Tibial nerve (tissue), 4 donors: ENCODE measurements around the gene IFTAP. TPM values are rescaled to one million over a fixed set of nuclear protein-coding genes. Genes with fewer than 3 reads are reported as not detected.

Experiments used
- DNase-seq, 2 donors: peaks; one replicate each; pipeline ENCODE4 v3.0.0-alpha.2; 2019; ENCODE audit warnings: low spot score in 2 of 2
- H3K27ac ChIP-seq, 4 donors: fragments of 200-600 bp; sonication (generic) in 3 of 4; one replicate each; pipeline ENCODE4 v1.5.1; 2017 to 2019; ENCODE audit warnings: mild to moderate bottlenecking in 1 of 4
- H3K27me3 ChIP-seq, 2 donors: fragments of 200-600 bp; sonication (generic) in 1 of 2; one replicate each; pipeline versions ENCODE4 v1.5.1 to v1.6.0; 2017 to 2019
- H3K36me3 ChIP-seq, 3 donors: fragments of 200-600 bp; sonication (generic); one replicate each; pipeline ENCODE4 v1.5.1; 2018 to 2019
- H3K4me1 ChIP-seq, 4 donors: fragments of 200-600 bp; sonication (generic) in 3 of 4; one replicate each; pipeline ENCODE4 v1.5.1; 2017 to 2019
- H3K4me3 ChIP-seq, 4 donors: fragments of 200-600 bp; sonication (generic) in 3 of 4; one replicate each; pipeline ENCODE4 v1.5.1; 2017 to 2019; ENCODE audit warnings: mild to moderate bottlenecking in 1 of 4, moderate library complexity in 1 of 4
- H3K9me3 ChIP-seq, 4 donors: fragments of 200-600 bp; sonication (generic) in 3 of 4; one replicate each; pipeline ENCODE4 v1.5.1; 2017 to 2019
- EP300 ChIP-seq, 2 donors: sonication (generic); formaldehyde crosslinking; IDR thresholded peaks; one replicate each; pipeline ENCODE4 v1.6.1; 2017; ENCODE audit warnings: antibody characterized with exemption in 2 of 2, mild to moderate bottlenecking in 1 of 2
- POLR2A ChIP-seq, 2 donors: fragments of 450-650 bp; IDR thresholded peaks; one replicate each; pipeline ENCODE4 v1.6.1; 2017; ENCODE audit warnings: antibody characterized with exemption in 2 of 2, mild to moderate bottlenecking in 2 of 2, moderate library complexity in 2 of 2
- WGBS, 2 donors: methylation state at CpG; one replicate each; pipeline ENCODE4 v1.1.5; 2018; 5-methylcytosine and 5-hydroxymethylcytosine counted together
- total RNA-seq, 4 donors: library from RNA; depleted of rRNA; stranded (reverse); fragments of >200 nt; gene quantifications; one replicate each; pipeline ENCODE4 v1.1.0, GENCODE V29; 2016
- TF ChIP-seq, protein P1 (sequence below), 5 experiments: fragments of 200-600 bp in 3 of 5; fragments of 450-650 bp in 2 of 5; sonication (generic) in 3 of 5; IDR thresholded peaks; one replicate each; pipeline ENCODE4 v1.5.1; 2016 to 2019; ENCODE audit warnings: antibody characterized with exemption in 5 of 5, mild to moderate bottlenecking in 3 of 5, moderate library complexity in 2 of 5

Gene IFTAP
- total RNA-seq, 4 donors from 2014 or later: 17.2 to 40.2 (median 20.7) TPM

DNA sequence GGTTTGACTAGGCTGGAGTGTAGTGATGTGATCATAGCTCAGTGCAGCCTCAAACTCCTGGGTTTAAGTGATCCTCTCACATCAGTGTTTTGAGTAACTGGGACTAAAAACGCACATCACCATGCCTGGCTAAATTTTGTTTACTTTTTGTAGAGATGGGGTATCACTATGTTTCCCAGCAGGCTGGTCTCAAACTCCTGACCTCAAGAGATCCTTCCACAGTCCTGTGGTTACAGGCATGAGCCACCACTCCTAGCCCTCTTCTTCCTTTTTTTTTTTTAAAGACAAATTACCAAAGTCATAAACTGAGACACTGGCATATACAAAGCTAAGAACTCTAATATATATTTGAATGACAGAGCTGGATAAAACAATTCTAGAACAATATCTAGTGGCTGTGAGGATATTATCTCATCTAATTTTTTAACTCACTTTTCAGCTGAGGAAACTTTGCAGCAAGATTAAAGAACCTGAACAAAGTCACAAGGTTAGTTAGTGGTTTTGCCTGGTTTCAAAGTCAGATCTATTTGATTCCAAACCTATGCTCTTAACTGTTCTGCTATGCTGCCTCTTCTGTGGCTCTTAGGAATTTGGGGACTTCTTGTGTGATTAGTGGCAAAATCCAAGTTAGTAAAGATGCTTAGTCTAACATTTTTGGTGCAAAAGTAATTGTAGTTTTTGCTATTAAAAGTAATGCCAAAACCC lies 99.0 kb downstream of the IFTAP start:
- no peak overlapping the region for H3K4me3 ChIP-seq
- no peak overlapping the region for H3K27ac ChIP-seq
- DNase-seq: no peak
- WGBS, 2 donors: 50 to 56% methylated on average over 1 of the region's 1 CpG
- no peaks in the 10 kb centered on the region for H3K36me3 ChIP-seq
- H3K27me3 ChIP-seq: peaks cover 0 to 6% of the 10 kb centered on the region in 2 donors
- no peaks in the 10 kb centered on the region for H3K4me1 ChIP-seq
- no peaks in the 10 kb centered on the region for H3K9me3 ChIP-seq
- TF ChIP-seq POLR2A (IDR thresholded peaks at IDR 0.05) (no peak), EP300 (IDR thresholded peaks at IDR 0.05) (no peak)
- TF ChIP-seq, protein P1, sequence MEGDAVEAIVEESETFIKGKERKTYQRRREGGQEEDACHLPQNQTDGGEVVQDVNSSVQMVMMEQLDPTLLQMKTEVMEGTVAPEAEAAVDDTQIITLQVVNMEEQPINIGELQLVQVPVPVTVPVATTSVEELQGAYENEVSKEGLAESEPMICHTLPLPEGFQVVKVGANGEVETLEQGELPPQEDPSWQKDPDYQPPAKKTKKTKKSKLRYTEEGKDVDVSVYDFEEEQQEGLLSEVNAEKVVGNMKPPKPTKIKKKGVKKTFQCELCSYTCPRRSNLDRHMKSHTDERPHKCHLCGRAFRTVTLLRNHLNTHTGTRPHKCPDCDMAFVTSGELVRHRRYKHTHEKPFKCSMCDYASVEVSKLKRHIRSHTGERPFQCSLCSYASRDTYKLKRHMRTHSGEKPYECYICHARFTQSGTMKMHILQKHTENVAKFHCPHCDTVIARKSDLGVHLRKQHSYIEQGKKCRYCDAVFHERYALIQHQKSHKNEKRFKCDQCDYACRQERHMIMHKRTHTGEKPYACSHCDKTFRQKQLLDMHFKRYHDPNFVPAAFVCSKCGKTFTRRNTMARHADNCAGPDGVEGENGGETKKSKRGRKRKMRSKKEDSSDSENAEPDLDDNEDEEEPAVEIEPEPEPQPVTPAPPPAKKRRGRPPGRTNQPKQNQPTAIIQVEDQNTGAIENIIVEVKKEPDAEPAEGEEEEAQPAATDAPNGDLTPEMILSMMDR (IDR thresholded peaks at IDR 0.05): no peak

DNA sequence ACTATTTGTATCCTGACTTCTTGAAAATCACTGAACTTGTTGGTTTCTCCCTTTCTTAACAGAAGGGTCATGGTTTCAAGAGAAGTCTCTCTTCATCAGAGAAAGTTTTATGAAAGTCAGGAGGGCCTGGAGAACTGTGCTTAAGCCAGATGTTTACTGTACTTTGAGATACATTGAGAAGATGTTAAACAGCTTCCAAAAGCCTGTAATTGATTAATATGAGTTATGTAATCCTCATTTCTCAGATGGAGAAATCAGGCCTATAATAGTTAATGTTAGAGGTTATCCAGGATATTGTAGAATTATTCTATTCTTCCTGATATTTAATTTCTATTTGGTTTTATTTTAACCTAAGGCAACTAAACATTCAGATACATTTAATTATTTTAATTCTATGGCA lies 100.8 kb downstream of the IFTAP start:
- no peaks in the 10 kb centered on the region for H3K9me3 ChIP-seq
- H3K27ac ChIP-seq: no peak overlapping the region
- no peaks in the 10 kb centered on the region for H3K4me1 ChIP-seq
- no peaks in the 10 kb centered on the region for H3K27me3 ChIP-seq
- no peak overlapping the region for H3K4me3 ChIP-seq
- DNase-seq: no peak
- TF ChIP-seq EP300 (IDR thresholded peaks at IDR 0.05) (no peak), POLR2A (IDR thresholded peaks at IDR 0.05) (no peak)
- TF ChIP-seq, protein P1 (IDR thresholded peaks at IDR 0.05): no peak
- H3K36me3 ChIP-seq: no peaks in the 10 kb centered on the region

DNA sequence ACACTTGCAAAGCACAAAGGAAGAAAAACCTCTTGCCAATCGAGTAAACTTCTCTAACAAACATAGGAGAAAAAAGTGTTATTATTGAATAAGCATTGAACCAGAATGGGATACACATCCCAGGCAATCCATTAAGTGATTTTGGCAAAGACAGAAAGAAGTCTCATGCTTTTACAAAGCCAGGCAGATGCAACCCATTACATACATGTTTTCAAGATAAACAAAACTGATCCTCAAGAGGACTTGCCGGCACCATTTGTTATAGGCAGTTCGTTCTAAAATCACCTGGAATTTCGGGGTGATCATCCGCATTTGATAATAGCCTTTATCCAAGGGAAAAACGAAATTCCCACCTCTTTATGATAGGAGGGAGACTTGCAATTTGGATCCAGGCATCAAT lies 101.3 kb downstream of the IFTAP start:
- DNase-seq: no peak
- no peak overlapping the region for H3K27ac ChIP-seq
- H3K36me3 ChIP-seq: no peaks in the 10 kb centered on the region
- no peak overlapping the region for H3K4me3 ChIP-seq
- H3K4me1 ChIP-seq: no peaks in the 10 kb centered on the region
- H3K27me3 ChIP-seq: no peaks in the 10 kb centered on the region
- H3K9me3 ChIP-seq: no peaks in the 10 kb centered on the region
- 65 to 69% methylated on average over 6 of the region's 6 CpGs for WGBS, 2 donors
- TF ChIP-seq POLR2A (IDR thresholded peaks at IDR 0.05) (no peak), EP300 (IDR thresholded peaks at IDR 0.05) (no peak)
- TF ChIP-seq, protein P1 (IDR thresholded peaks at IDR 0.05): no peak

DNA sequence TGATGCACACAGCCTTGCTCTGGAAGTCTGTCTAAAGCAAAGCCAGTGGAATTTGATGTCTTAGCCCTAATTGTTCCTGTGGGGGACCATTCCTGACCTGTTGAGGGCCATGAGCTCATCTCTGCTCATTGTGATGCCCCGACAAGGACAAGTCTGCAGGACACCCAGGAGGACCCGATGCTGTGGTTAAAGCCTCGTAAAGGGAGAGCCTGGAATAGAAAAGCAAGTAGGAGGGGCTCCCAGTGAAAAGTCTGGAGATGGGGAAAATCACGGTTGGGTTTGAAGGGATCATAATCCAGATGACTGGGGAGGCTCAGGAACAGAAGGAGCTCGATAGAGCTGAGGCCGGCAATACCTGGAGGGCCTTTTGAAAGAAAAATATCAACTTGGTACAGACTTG lies 102.2 kb downstream of the IFTAP start:
- Histone ChIP-seq H3K4me3 (no peak overlapping the region), H3K9me3 (no peaks in the 10 kb centered on the region), H3K27me3 (no peaks in the 10 kb centered on the region), H3K27ac (no peak overlapping the region), H3K36me3 (no peaks in the 10 kb centered on the region), H3K4me1 (no peaks in the 10 kb centered on the region)
- 56 to 62% methylated on average over 6 of the region's 6 CpGs for WGBS, 2 donors
- no peak for DNase-seq
- TF ChIP-seq EP300 (IDR thresholded peaks at IDR 0.05): no peak
- TF ChIP-seq POLR2A (IDR thresholded peaks at IDR 0.05): no peak

DNA sequence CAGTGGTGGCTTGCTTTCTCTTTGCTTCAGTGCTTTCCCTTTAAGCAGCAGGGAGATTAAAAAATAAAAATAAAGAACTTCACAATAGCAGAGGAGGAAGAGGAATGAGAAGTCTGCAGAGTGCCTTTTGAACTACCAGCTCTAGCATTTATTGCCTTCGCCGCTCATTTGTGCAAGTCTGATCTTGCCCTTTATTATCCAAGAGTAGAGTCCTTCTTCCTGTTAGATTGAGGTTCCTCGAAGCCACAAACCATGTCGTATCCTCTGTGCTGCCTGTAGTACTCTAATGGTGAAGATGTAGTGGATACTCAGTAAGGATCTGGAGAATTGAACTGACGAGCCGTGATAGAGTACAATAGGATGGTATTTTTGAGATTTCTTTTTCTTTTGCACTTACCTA lies 105.0 kb downstream of the IFTAP start:
- DNase-seq: no peak
- no peaks in the 10 kb centered on the region for H3K36me3 ChIP-seq
- H3K4me3 ChIP-seq: no peak overlapping the region
- H3K27ac ChIP-seq: no peak overlapping the region
- H3K9me3 ChIP-seq: no peaks in the 10 kb centered on the region
- H3K27me3 ChIP-seq: no peaks in the 10 kb centered on the region
- peaks cover 0 to 8% (median 0%) of the 10 kb centered on the region in 4 donors for H3K4me1 ChIP-seq
- TF ChIP-seq EP300 (IDR thresholded peaks at IDR 0.05): no peak
- no peak for TF ChIP-seq POLR2A (IDR thresholded peaks at IDR 0.05)
- TF ChIP-seq, protein P1 (IDR thresholded peaks at IDR 0.05): no peak
- WGBS, 2 donors: 73 to 77% methylated on average over 6 of the region's 6 CpGs
